CD8-positive, alpha-beta memory T cell (primary cell): Measurements from ENCODE around the gene CADPS. TPM values are rescaled to one million over a fixed set of nuclear protein-coding genes. Genes with fewer than 3 reads are reported as not detected.

Source experiments
- CTCF ChIA-PET: fragments of 350-600 bp; sonication (Branson Sonifier 250); formaldehyde crosslinking; loops from one replicate; lab custom pipeline; 2021; ENCODE audit warnings: antibody characterized with exemption; lab: Charles Lee
- POLR2A ChIA-PET: fragments of 350-600 bp; sonication (Branson Sonifier 250); formaldehyde crosslinking; loops from one replicate; lab custom pipeline; 2021; ENCODE audit warnings: antibody characterized with exemption; lab: Charles Lee
- DNase-seq, 5 donors: peaks; one replicate each; pipeline versions ENCODE4 v3.0.0 to v3.0.0-alpha.2; 2020 to 2022; ENCODE audit warnings: mixed read lengths in 1 of 5
- H3K27ac ChIP-seq: one replicate; pipeline ENCODE4 v1.7.0; 2013; ENCODE audit warnings: low read depth, mild to moderate bottlenecking, low read length, moderate library complexity
- H3K27me3 ChIP-seq: 2 replicates; pipeline ENCODE4 v1.7.0; 2013; ENCODE audit warnings: low read length, mild to moderate bottlenecking; ENCODE audit not compliant: insufficient read depth, poor library complexity, severe bottlenecking
- H3K36me3 ChIP-seq: 2 replicates; pipeline ENCODE4 v1.7.0; 2013; ENCODE audit warnings: mild to moderate bottlenecking, low read length, moderate library complexity; ENCODE audit not compliant: insufficient read depth
- H3K4me1 ChIP-seq: 2 replicates; pipeline ENCODE4 v1.7.0; 2013; ENCODE audit warnings: mild to moderate bottlenecking, low read length, moderate library complexity; ENCODE audit not compliant: insufficient read depth
- H3K4me3 ChIP-seq: 2 replicates; pipeline ENCODE4 v1.7.0; 2013; ENCODE audit warnings: mild to moderate bottlenecking, low read length
- H3K9me3 ChIP-seq: 2 replicates; pipeline ENCODE4 v1.7.0; 2013; ENCODE audit warnings: mild to moderate bottlenecking, low read length
- H3K27ac Mint-ChIP-seq, 8 donors: one replicate each; pipeline ENCODE4 v1.8.0; 2020 to 2021; ENCODE audit warnings: mixed read lengths in 8 of 8, mild to moderate bottlenecking in 6 of 8, inconsistent platforms in 3 of 8, moderate library complexity in 3 of 8
- H3K27me3 Mint-ChIP-seq, 2 donors: one replicate each; pipeline ENCODE4 v1.8.0; 2020 to 2021; ENCODE audit warnings: mixed read lengths in 2 of 2, mild to moderate bottlenecking in 1 of 2, moderate library complexity in 1 of 2
- H3K36me3 Mint-ChIP-seq, 3 donors: one replicate each; pipeline ENCODE4 v1.8.0; 2020 to 2021; ENCODE audit warnings: mixed read lengths in 3 of 3, inconsistent platforms in 1 of 3, mild to moderate bottlenecking in 1 of 3
- H3K4me1 Mint-ChIP-seq, 3 donors: one replicate each; pipeline ENCODE4 v1.8.0; 2020 to 2021; ENCODE audit warnings: mixed read lengths in 3 of 3, inconsistent platforms in 1 of 3, mild to moderate bottlenecking in 1 of 3
- H3K4me3 Mint-ChIP-seq, 7 donors: one replicate each; pipeline ENCODE4 v1.8.0; 2020 to 2021; ENCODE audit warnings: mixed read lengths in 7 of 7, mild to moderate bottlenecking in 6 of 7, moderate library complexity in 4 of 7, inconsistent platforms in 2 of 7
- H3K9me3 Mint-ChIP-seq, 5 donors: one replicate each; pipeline ENCODE4 v1.8.0; 2020 to 2022; ENCODE audit warnings: mixed read lengths in 5 of 5, mild to moderate bottlenecking in 3 of 5, moderate library complexity in 2 of 5, inconsistent platforms in 1 of 5
- polyA plus RNA-seq: library from polyadenylated mRNA; unstranded; fragments of 300-500 nt; fragmentation: Illumina TruSeq; gene quantifications from one replicate; pipeline ENCODE4 v1.2.3, GENCODE V29; 2021
- total RNA-seq, 2 experiments: library from RNA; stranded (reverse); gene quantifications; one replicate each; pipeline ENCODE4 v1.2.3, GENCODE V29; 2021

CADPS gene
- total and polyA plus RNA-seq, 3 experiments from 2014 or later = not detected

- H3K4me1 ChIP-seq = no peaks in the 10 kb centered on the region
- no peak overlapping the region for H3K27ac ChIP-seq
- Mint-ChIP-seq H3K4me3 (no peak overlapping the region), H3K27ac (no peak overlapping the region), H3K27me3 (peaks cover 0 to 1% of the 10 kb centered on the region in 2 donors), H3K36me3 (no peaks in the 10 kb centered on the region), H3K9me3 (peaks cover 0 to 3% (median 0%) of the 10 kb centered on the region in 5 donors), H3K4me1 (no peaks in the 10 kb centered on the region)
- no peaks in the 10 kb centered on the region for H3K36me3 ChIP-seq
- ChIA-PET POLR2A (no interaction called here), CTCF (interaction anchor here (1.5 kb wide), 1 partner anchor 8 kb away, joined by 4 read pairs; no protein-coding TSS in a partner anchor)
- H3K9me3 ChIP-seq = no peaks in the 10 kb centered on the region
- H3K4me3 ChIP-seq = no peak overlapping the region
- no peaks in the 10 kb centered on the region for H3K27me3 ChIP-seq
- no peak for DNase-seq
Observed at GRCh38 chr3:62605413-62606068, 269.7 kb downstream of the CADPS start.

GRCh38 chr3:62604751-62605351 lies 270.4 kb downstream of the CADPS start:
- no peaks in the 10 kb centered on the region for H3K27me3 Mint-ChIP-seq
- POLR2A ChIA-PET = no interaction called here

DNA sequence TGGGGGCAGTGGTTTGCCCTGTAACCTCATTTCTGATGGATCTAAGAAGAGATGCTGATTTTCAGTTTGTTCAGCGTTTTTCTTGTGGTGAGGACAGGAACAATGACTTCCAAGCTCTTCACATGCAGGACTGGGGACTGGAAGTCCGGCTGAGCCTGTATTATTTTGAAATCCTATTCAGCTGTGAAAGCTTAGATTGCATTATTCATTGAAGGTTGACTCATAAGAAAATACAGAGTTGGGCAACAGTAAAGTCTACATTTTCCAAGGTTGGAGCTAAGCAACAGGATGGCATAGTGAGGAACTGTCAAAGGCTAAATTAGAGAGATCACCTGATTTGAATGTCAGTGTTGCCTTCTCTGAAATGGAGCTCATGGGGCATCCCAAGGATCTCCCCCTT lies 270.9 kb downstream of the CADPS start:
- H3K4me1 ChIP-seq = no peaks in the 10 kb centered on the region
- Mint-ChIP-seq H3K36me3 (no peaks in the 10 kb centered on the region), H3K4me3 (no peak overlapping the region), H3K9me3 (no peaks in the 10 kb centered on the region), H3K27ac (no peak overlapping the region), H3K4me1 (no peaks in the 10 kb centered on the region), H3K27me3 (no peaks in the 10 kb centered on the region)
- CTCF ChIA-PET = interaction anchor here (1.5 kb wide), 1 partner anchor 9 kb away, joined by 4 read pairs; no protein-coding TSS in a partner anchor
- no peak for DNase-seq
- no peak overlapping the region for H3K4me3 ChIP-seq
- no peak overlapping the region for H3K27ac ChIP-seq
- H3K9me3 ChIP-seq = no peaks in the 10 kb centered on the region
- POLR2A ChIA-PET = no interaction called here
- H3K36me3 ChIP-seq = no peaks in the 10 kb centered on the region
- H3K27me3 ChIP-seq = no peaks in the 10 kb centered on the region

More at GRCh38 chr3:62604751-62605351, 270.4 kb downstream of the CADPS start:
- H3K27ac ChIP-seq = no peak overlapping the region
- no peaks in the 10 kb centered on the region for H3K9me3 ChIP-seq
- H3K4me1 ChIP-seq = no peaks in the 10 kb centered on the region
- no peaks in the 10 kb centered on the region for H3K9me3 Mint-ChIP-seq
- no peak for DNase-seq
- H3K27ac Mint-ChIP-seq = no peak overlapping the region
- H3K36me3 Mint-ChIP-seq = no peaks in the 10 kb centered on the region
- H3K27me3 ChIP-seq = no peaks in the 10 kb centered on the region
- no peaks in the 10 kb centered on the region for H3K4me1 Mint-ChIP-seq
- H3K4me3 Mint-ChIP-seq = no peak overlapping the region
- CTCF ChIA-PET = interaction anchor here (1.5 kb wide), 1 partner anchor 9 kb away, joined by 4 read pairs; no protein-coding TSS in a partner anchor
- H3K36me3 ChIP-seq = no peaks in the 10 kb centered on the region
- no peak overlapping the region for H3K4me3 ChIP-seq

- H3K36me3 ChIP-seq = no peaks in the 10 kb centered on the region
- no peaks in the 10 kb centered on the region for H3K27me3 ChIP-seq
- no peaks in the 10 kb centered on the region for H3K9me3 ChIP-seq
- Mint-ChIP-seq H3K27me3 (no peaks in the 10 kb centered on the region), H3K27ac (no peak overlapping the region), H3K9me3 (peaks cover 0 to 4% (median 0%) of the 10 kb centered on the region in 5 donors), H3K36me3 (no peaks in the 10 kb centered on the region), H3K4me1 (no peaks in the 10 kb centered on the region), H3K4me3 (no peak overlapping the region)
- ChIA-PET POLR2A (no interaction called here), CTCF (no interaction called here)
- no peak overlapping the region for H3K27ac ChIP-seq
- no peak for DNase-seq
- H3K4me1 ChIP-seq = no peaks in the 10 kb centered on the region
- H3K4me3 ChIP-seq = no peak overlapping the region
Observed at GRCh38 chr3:62602987-62603386, 272.2 kb downstream of the CADPS start.

GRCh38 chr3:62602129-62602770 lies 273.0 kb downstream of the CADPS start:
- no peaks in the 10 kb centered on the region for H3K27me3 Mint-ChIP-seq
- H3K4me1 Mint-ChIP-seq = no peaks in the 10 kb centered on the region
- no peaks in the 10 kb centered on the region for H3K27me3 ChIP-seq
- H3K27ac ChIP-seq = no peak overlapping the region
- H3K9me3 ChIP-seq = no peaks in the 10 kb centered on the region
- CTCF ChIA-PET = no interaction called here
- H3K36me3 ChIP-seq = no peaks in the 10 kb centered on the region
- no peaks in the 10 kb centered on the region for H3K36me3 Mint-ChIP-seq
- H3K9me3 Mint-ChIP-seq = peaks cover 0 to 4% (median 0%) of the 10 kb centered on the region in 5 donors
- POLR2A ChIA-PET = no interaction called here
- no peaks in the 10 kb centered on the region for H3K4me1 ChIP-seq
- no peak overlapping the region for H3K27ac Mint-ChIP-seq
- H3K4me3 ChIP-seq = no peak overlapping the region
- H3K4me3 Mint-ChIP-seq = no peak overlapping the region
- no peak for DNase-seq

GRCh38 chr3:62601238-62602070 lies 273.8 kb downstream of the CADPS start:
- peaks cover 0 to 4% (median 0%) of the 10 kb centered on the region in 5 donors for H3K9me3 Mint-ChIP-seq
- no peaks in the 10 kb centered on the region for H3K4me1 ChIP-seq
- DNase-seq = no peak
- H3K4me1 Mint-ChIP-seq = no peaks in the 10 kb centered on the region
- H3K27ac Mint-ChIP-seq = no peak overlapping the region
- POLR2A ChIA-PET = no interaction called here
- H3K27ac ChIP-seq = no peak overlapping the region
- no peaks in the 10 kb centered on the region for H3K27me3 Mint-ChIP-seq
- H3K9me3 ChIP-seq = no peaks in the 10 kb centered on the region
- no peaks in the 10 kb centered on the region for H3K36me3 ChIP-seq
- H3K36me3 Mint-ChIP-seq = no peaks in the 10 kb centered on the region
- no peak overlapping the region for H3K4me3 Mint-ChIP-seq
- no peak overlapping the region for H3K4me3 ChIP-seq
- CTCF ChIA-PET = no interaction called here
- H3K27me3 ChIP-seq = no peaks in the 10 kb centered on the region

DNA sequence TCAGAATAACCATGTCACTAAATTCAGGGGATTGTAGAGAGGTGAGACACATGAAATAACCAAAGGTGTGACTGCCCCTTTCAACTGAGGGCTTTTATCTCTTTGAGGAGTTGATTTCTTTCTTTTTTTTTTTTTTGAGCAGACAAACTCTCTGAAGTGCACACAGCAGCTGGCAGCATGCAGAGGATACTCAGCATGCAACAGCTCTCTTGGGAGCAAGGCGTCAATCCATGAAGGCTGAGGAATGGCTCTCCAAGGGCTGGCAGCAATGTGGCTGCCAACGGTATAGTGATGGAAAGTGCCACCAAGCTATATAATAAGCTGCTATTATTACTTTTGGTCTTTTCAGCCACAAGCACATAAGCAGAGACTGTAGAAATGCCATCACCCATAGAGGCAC lies 275.2 kb downstream of the CADPS start:
- H3K4me3 Mint-ChIP-seq = no peak overlapping the region
- POLR2A ChIA-PET = no interaction called here
- CTCF ChIA-PET = no interaction called here

More for the DNA sequence above, 275.2 kb downstream of the CADPS start:
- no peak for DNase-seq
- no peak overlapping the region for H3K4me3 ChIP-seq
- H3K9me3 Mint-ChIP-seq = peaks cover 0 to 4% (median 0%) of the 10 kb centered on the region in 5 donors
- no peaks in the 10 kb centered on the region for H3K9me3 ChIP-seq
- H3K27ac ChIP-seq = no peak overlapping the region
- no peaks in the 10 kb centered on the region for H3K36me3 ChIP-seq
- H3K27me3 ChIP-seq = no peaks in the 10 kb centered on the region
- H3K27me3 Mint-ChIP-seq = no peaks in the 10 kb centered on the region
- H3K27ac Mint-ChIP-seq = no peak overlapping the region
- no peaks in the 10 kb centered on the region for H3K36me3 Mint-ChIP-seq
- H3K4me1 ChIP-seq = no peaks in the 10 kb centered on the region
- no peaks in the 10 kb centered on the region for H3K4me1 Mint-ChIP-seq
